Measurements from ENCODE around the gene HASPIN. TPM values are rescaled to one million over a fixed set of nuclear protein-coding genes. Genes with fewer than 3 reads are reported as not detected.
A peak's percentile ranks its signal among the peaks of the same experiment; 100 is the strongest.
"Not testable (repeated sequence)": the region's sequence is repeated elsewhere in the genome, so short reads cannot be mapped to it uniquely, and the experiment has no call there.

HASPIN gene
- total RNA-seq, 1 donor from 2014 or later, result 2.3 TPM

GRCh38 chr17:3695129-3695722 is 28.5 kb upstream of the HASPIN start:
- Mint-ChIP-seq H3K27ac (ENCODE audit: unreplicated experiment) (no peak overlapping the region), H3K36me3 (ENCODE audit: unreplicated experiment) (no peaks in the 10 kb centered on the region), H3K4me3 (ENCODE audit: unreplicated experiment) (peak overlapping the region; percentile 63), H3K9me3 (ENCODE audit: unreplicated experiment) (peaks cover 4% of the 10 kb centered on the region), H3K4me1 (ENCODE audit: low read depth, unreplicated experiment) (peaks cover 6% of the 10 kb centered on the region), H3K27me3 (ENCODE audit: unreplicated experiment) (peaks cover 5% of the 10 kb centered on the region)
- DNase-seq, result no peak
- TF ChIP-seq CTCF (IDR thresholded peaks at IDR 0.05; ENCODE audit: partially characterized antibody, unreplicated experiment), result no peak

DNA sequence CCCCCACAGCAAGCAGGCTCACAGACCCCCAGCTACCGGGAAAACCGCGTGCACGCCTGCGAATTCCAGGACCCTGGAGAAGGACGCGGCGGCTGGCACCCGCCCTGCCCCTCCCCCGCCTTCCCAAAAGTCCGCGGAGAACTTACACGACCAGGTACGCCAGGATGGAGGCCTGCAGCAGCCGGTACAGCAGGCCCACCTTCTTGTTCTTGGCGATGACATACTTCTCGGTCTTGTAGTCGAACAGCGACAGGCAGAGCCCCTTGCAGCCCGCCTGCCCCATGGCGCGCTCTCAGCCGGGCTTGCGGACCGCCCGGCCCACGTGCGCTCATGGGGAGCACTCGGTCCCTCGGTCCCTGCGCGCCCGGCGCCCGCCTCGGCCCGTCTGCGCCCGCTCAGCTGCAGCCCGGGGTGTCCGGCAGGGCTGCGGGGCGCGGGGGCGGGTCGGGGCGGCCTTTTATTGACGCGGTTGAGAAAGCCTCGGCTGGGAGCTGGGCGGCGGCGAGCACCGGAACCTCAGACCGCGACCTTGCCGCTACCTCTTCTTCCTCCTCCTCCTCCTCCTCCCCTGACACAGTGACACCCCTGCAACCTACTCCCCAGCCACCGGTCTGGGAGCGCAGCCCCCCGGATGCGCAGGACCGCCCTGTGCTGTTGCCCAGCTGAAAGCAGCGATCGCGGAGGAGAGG is 27.8 kb upstream of the HASPIN start, which contains the start of gene P2RX5:
Gene P2RX5 (minus strand): TSS at position 433 of the 689 bp plus-strand sequence. CDS start 150 bp downstream, at position 283.
- peak; percentile 40 for DNase-seq
- peak within 1 kb of the TSS; percentile 78 for H3K4me3 Mint-ChIP-seq (ENCODE audit: unreplicated experiment)
- H3K9me3 Mint-ChIP-seq (ENCODE audit: unreplicated experiment), result peaks cover 4% of the 10 kb centered on the region
- no peak within 1 kb of the TSS for H3K27ac Mint-ChIP-seq (ENCODE audit: unreplicated experiment)
- peaks cover 6% of the 10 kb centered on the region for H3K4me1 Mint-ChIP-seq (ENCODE audit: low read depth, unreplicated experiment)
- no peak for TF ChIP-seq CTCF (IDR thresholded peaks at IDR 0.05; ENCODE audit: partially characterized antibody, unreplicated experiment)
- H3K36me3 Mint-ChIP-seq (ENCODE audit: unreplicated experiment), result peaks cover 2% of the 10 kb centered on the region
- H3K27me3 Mint-ChIP-seq (ENCODE audit: unreplicated experiment), result peaks cover 4% of the 10 kb centered on the region

DNA sequence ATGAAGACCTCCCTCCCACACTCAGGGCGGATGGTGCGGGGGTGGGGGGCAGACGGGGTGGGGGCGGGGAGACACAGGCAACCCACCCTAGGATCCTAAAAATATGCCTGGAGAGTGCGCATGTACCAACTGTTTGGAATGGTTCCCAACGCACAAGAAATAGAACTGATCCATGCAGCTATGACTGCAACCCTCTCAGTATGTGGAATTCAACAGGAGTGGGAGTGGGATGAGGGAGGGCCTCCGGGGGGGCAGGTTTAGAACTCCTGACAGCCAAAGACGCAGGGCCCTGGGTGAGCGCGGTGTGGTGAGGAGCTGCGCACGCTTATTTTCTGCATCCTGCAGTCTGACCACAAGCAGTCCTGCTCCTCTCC is 26.6 kb upstream of the HASPIN start:
- Mint-ChIP-seq H3K36me3 (ENCODE audit: unreplicated experiment) (peaks cover 5% of the 10 kb centered on the region), H3K4me1 (ENCODE audit: low read depth, unreplicated experiment) (peaks cover 6% of the 10 kb centered on the region), H3K9me3 (ENCODE audit: unreplicated experiment) (peaks cover 4% of the 10 kb centered on the region), H3K27me3 (ENCODE audit: unreplicated experiment) (peaks cover 4% of the 10 kb centered on the region), H3K4me3 (ENCODE audit: unreplicated experiment) (no peak overlapping the region), H3K27ac (ENCODE audit: unreplicated experiment) (no peak overlapping the region)
- no peak for TF ChIP-seq CTCF (IDR thresholded peaks at IDR 0.05; ENCODE audit: partially characterized antibody, unreplicated experiment)
- no peak for DNase-seq

GRCh38 chr17:3698139-3698538 is 25.6 kb upstream of the HASPIN start:
- Mint-ChIP-seq H3K27me3 (ENCODE audit: unreplicated experiment) (peaks cover 4% of the 10 kb centered on the region), H3K4me1 (ENCODE audit: low read depth, unreplicated experiment) (peaks cover 5% of the 10 kb centered on the region), H3K27ac (ENCODE audit: unreplicated experiment) (no peak overlapping the region), H3K36me3 (ENCODE audit: unreplicated experiment) (peaks cover 15% of the 10 kb centered on the region), H3K9me3 (ENCODE audit: unreplicated experiment) (peaks cover 4% of the 10 kb centered on the region), H3K4me3 (ENCODE audit: unreplicated experiment) (no peak overlapping the region)
- TF ChIP-seq CTCF (IDR thresholded peaks at IDR 0.05; ENCODE audit: partially characterized antibody, unreplicated experiment), result no peak
- DNase-seq, result no peak

GRCh38 chr17:3699951-3700350 is 23.8 kb upstream of the HASPIN start:
- H3K4me1 Mint-ChIP-seq (ENCODE audit: low read depth, unreplicated experiment), result no peaks in the 10 kb centered on the region
- no peak overlapping the region for H3K27ac Mint-ChIP-seq (ENCODE audit: unreplicated experiment)
- no peak overlapping the region for H3K4me3 Mint-ChIP-seq (ENCODE audit: unreplicated experiment)
- peaks cover 21% of the 10 kb centered on the region for H3K36me3 Mint-ChIP-seq (ENCODE audit: unreplicated experiment)
- DNase-seq, result no peak
- peaks cover 2% of the 10 kb centered on the region for H3K9me3 Mint-ChIP-seq (ENCODE audit: unreplicated experiment)
- no peak for TF ChIP-seq CTCF (IDR thresholded peaks at IDR 0.05; ENCODE audit: partially characterized antibody, unreplicated experiment)
- H3K27me3 Mint-ChIP-seq (ENCODE audit: unreplicated experiment), result no peaks in the 10 kb centered on the region

- H3K36me3 Mint-ChIP-seq (ENCODE audit: unreplicated experiment), result peaks cover 26% of the 10 kb centered on the region
- H3K27me3 Mint-ChIP-seq (ENCODE audit: unreplicated experiment); H3K27ac Mint-ChIP-seq (ENCODE audit: unreplicated experiment); H3K4me1 Mint-ChIP-seq (ENCODE audit: low read depth, unreplicated experiment); H3K9me3 Mint-ChIP-seq (ENCODE audit: unreplicated experiment); DNase-seq; H3K4me3 Mint-ChIP-seq (ENCODE audit: unreplicated experiment): not testable (repeated sequence)
Measured at GRCh38 chr17:3702041-3702539, 21.6 kb upstream of the HASPIN start.

All from glutamatergic neuron (in vitro differentiated cells).